PFSK-1 (cell line): ENCODE measurements around the gene NLRP6.

Experiments used
- FOXP2 ChIP-seq: optimal IDR thresholded peaks from 2 replicates; pipeline ENCODE3; 2011; ENCODE audit warnings: borderline replicate concordance, control low read depth, inconsistent platforms; ENCODE audit not compliant: insufficient read depth; ENCODE audit errors: extremely low read length, extremely low read depth
- POLR2AphosphoS5 ChIP-seq: IDR thresholded peaks from 2 replicates; pipeline ENCODE4 v1.6.1; 2012; ENCODE audit warnings: low read depth, mild to moderate bottlenecking, control low read depth, low read length, moderate library complexity
- SIN3A ChIP-seq: IDR thresholded peaks from 2 replicates; pipeline ENCODE4 v1.6.1; 2012; ENCODE audit warnings: mild to moderate bottlenecking, low read length, moderate library complexity, borderline replicate concordance; ENCODE audit not compliant: insufficient read depth
- TAF1 ChIP-seq: IDR thresholded peaks from 2 replicates; pipeline ENCODE4 v1.6.1; 2012; ENCODE audit warnings: low read length, control low read depth, borderline replicate concordance; ENCODE audit not compliant: insufficient read depth

DNA sequence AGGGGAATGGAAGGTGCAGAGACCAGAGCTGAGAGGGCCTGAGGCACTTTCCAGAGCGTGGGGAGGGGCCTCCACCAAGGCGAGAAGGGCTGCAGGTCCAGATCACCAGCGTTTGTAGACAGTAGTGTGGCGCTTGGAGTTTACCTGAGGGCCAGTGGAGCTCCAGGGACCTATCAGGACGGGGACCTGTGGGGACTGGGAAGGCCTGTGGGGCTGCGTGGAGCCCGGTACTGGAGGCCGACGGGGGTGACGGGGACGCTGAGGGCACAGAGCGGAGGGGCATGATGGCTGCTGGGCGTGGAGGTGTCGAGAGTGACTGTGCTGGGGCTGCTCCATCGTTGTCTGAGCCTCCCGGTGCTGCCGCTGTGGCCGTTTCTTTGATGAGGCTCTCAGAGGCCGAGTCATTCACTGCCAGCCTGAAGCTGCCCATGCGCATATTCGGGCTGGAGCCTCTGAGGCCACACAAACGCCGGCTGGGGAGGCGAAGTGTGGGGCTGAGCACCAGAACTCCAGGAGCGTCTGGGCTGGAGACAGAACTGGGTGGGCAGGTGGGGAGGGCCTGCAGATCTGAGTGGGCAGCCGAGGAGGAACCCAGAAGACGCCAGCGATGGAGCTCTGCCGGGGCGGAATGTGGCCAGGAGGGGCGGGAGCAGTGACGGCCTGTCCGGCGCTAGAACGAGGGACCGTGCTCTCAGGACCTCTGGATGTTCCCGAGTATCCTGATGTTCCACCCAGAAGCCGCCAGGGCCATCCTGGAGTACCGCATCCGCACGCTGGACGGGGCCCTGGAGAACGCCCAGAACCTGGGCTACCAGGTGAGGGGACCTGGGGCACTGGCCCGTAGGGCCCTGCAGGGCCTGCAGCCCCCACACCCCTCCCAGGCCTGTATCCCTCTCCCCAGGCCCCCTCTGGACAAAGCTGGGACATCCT is 13.3 kb downstream of the NLRP6 start:
- no peak for TF ChIP-seq POLR2AphosphoS5
- no peak for TF ChIP-seq SIN3A
- TF ChIP-seq TAF1: no peak
- no peak for TF ChIP-seq FOXP2
